ENCODE data around the gene LRP8. TPM values are rescaled to one million over a fixed set of nuclear protein-coding genes. Genes with fewer than 3 reads are reported as not detected.

LRP8 gene
- total and polyA plus RNA-seq, 2 experiments from 2014 or later, result 27.8 to 71.1 TPM

DNA sequence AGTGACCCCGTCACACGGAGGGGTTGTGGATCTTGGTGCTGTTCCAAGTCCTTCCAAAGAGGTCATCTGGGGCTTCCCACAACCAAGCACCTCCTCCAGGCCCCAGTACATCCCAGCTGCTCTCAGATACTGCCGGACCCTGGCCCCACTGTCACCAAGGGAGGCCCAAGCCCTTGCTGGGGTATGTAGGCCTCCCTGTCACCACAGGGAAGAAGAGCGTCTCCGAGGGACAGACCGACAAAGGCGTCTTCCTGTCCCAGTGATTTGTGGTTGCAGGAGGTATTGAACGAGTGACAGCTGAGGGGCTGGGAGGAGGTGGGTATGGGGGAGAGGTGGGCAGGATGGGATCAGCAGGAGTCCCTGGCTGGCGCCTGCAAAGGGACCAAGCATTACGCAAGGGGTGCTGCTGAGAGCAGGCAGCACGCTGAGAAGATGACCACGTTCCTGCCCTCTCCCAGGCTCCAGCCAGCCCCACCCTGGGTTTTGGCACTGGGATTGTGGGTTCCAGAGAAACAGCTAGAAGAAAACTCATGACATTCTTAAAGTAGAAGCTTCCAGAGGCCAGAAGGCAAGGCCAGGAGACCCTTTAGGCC is 29.7 kb downstream of the LRP8 start (continued):
- TF ChIP-seq ZNF114 (CRISPR knock-in tag; IDR thresholded peaks at IDR 0.05) (no peak), EZH2 (IDR thresholded peaks at IDR 0.05; ENCODE audit: low read depth, unreplicated experiment) (no peak), CREB1 (CRISPR knock-in tag; IDR thresholded peaks at IDR 0.05; ENCODE audit: low read depth) (no peak)
- TF ChIP-seq, protein P1, sequence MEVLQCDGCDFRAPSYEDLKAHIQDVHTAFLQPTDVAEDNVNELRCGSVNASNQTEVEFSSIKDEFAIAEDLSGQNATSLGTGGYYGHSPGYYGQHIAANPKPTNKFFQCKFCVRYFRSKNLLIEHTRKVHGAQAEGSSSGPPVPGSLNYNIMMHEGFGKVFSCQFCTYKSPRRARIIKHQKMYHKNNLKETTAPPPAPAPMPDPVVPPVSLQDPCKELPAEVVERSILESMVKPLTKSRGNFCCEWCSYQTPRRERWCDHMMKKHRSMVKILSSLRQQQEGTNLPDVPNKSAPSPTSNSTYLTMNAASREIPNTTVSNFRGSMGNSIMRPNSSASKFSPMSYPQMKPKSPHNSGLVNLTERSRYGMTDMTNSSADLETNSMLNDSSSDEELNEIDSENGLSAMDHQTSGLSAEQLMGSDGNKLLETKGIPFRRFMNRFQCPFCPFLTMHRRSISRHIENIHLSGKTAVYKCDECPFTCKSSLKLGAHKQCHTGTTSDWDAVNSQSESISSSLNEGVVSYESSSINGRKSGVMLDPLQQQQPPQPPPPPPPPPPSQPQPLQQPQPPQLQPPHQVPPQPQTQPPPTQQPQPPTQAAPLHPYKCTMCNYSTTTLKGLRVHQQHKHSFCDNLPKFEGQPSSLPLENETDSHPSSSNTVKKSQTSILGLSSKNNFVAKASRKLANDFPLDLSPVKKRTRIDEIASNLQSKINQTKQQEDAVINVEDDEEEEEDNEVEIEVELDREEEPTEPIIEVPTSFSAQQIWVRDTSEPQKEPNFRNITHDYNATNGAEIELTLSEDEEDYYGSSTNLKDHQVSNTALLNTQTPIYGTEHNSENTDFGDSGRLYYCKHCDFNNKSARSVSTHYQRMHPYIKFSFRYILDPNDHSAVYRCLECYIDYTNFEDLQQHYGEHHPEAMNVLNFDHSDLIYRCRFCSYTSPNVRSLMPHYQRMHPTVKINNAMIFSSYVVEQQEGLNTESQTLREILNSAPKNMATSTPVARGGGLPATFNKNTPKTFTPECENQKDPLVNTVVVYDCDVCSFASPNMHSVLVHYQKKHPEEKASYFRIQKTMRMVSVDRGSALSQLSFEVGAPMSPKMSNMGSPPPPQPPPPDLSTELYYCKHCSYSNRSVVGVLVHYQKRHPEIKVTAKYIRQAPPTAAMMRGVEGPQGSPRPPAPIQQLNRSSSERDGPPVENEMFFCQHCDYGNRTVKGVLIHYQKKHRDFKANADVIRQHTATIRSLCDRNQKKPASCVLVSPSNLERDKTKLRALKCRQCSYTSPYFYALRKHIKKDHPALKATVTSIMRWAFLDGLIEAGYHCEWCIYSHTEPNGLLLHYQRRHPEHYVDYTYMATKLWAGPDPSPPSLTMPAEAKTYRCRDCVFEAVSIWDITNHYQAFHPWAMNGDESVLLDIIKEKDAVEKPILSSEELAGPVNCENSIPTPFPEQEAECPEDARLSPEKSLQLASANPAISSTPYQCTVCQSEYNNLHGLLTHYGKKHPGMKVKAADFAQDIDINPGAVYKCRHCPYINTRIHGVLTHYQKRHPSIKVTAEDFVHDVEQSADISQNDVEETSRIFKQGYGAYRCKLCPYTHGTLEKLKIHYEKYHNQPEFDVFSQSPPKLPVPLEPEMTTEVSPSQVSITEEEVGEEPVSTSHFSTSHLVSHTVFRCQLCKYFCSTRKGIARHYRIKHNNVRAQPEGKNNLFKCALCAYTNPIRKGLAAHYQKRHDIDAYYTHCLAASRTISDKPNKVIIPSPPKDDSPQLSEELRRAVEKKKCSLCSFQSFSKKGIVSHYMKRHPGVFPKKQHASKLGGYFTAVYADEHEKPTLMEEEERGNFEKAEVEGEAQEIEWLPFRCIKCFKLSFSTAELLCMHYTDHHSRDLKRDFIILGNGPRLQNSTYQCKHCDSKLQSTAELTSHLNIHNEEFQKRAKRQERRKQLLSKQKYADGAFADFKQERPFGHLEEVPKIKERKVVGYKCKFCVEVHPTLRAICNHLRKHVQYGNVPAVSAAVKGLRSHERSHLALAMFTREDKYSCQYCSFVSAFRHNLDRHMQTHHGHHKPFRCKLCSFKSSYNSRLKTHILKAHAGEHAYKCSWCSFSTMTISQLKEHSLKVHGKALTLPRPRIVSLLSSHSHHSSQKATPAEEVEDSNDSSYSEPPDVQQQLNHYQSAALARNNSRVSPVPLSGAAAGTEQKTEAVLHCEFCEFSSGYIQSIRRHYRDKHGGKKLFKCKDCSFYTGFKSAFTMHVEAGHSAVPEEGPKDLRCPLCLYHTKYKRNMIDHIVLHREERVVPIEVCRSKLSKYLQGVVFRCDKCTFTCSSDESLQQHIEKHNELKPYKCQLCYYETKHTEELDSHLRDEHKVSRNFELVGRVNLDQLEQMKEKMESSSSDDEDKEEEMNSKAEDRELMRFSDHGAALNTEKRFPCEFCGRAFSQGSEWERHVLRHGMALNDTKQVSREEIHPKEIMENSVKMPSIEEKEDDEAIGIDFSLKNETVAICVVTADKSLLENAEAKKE (CRISPR knock-in tag; IDR thresholded peaks at IDR 0.05), result no peak

DNA sequence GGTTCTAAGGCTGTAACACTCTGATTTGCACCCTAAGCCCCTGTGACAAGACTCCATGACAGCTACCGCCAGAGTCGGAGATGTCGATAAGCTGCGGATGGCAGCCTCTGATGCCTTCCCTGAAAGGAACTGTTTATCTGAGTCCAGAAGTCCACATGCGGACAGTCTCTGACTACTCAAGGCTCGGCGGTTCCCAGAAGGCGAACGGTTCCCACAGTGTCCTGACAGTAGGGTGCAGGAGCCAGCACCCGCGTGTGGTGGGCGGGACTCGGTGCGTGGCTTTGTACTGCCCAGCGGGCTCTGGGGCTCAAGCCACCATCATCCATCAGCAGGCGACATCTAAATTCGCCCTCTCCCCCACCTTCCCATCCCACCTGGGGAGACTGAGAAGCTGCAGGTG is 30.7 kb downstream of the LRP8 start:
- H3K27ac Mint-ChIP-seq, result no peak overlapping the region
- H3F3A ChIP-seq (replicated peaks; ENCODE audit: low read depth), result no peaks in the 10 kb centered on the region
- H3K4me3 ChIP-seq, result no peak overlapping the region
- TF ChIP-seq EZH2phosphoT487 (IDR thresholded peaks at IDR 0.05; ENCODE audit: unreplicated experiment) (no peak), CREB1 (CRISPR knock-in tag; IDR thresholded peaks at IDR 0.05; ENCODE audit: low read depth) (no peak), JUNB (IDR thresholded peaks at IDR 0.05; ENCODE audit: unreplicated experiment) (no peak), ZNF331 (CRISPR knock-in tag; IDR thresholded peaks at IDR 0.05; ENCODE audit: low read depth) (no peak)
- peaks cover 31% of the 10 kb centered on the region for H3K36me3 Mint-ChIP-seq (ENCODE audit: low read depth)
- no peak overlapping the region for H2AFZ ChIP-seq
- H3K4me3 Mint-ChIP-seq, result no peak overlapping the region
- peaks cover 56% of the 10 kb centered on the region for H3K4me1 Mint-ChIP-seq
- ATAC-seq, result no peak
- peaks cover 53% of the 10 kb centered on the region for H4K20me1 ChIP-seq (replicated peaks; ENCODE audit: insufficient read depth)
- no peaks in the 10 kb centered on the region; the same call in 1 of the 2 replicates for H3K4me1 ChIP-seq (ENCODE audit: insufficient read depth)
- H3K27ac ChIP-seq (ENCODE audit: low read depth), result no peak overlapping the region
- no peaks in the 10 kb centered on the region for H3K27me3 ChIP-seq (ENCODE audit: insufficient read depth)
- no peak overlapping the region for H3K4me2 ChIP-seq
- peaks cover 36% of the 10 kb centered on the region for H3K27me3 Mint-ChIP-seq (ENCODE audit: insufficient read depth, low read depth, poor library complexity)
- peaks cover 66% of the 10 kb centered on the region for H3K79me2 ChIP-seq (replicated peaks; ENCODE audit: insufficient read depth)
- no peaks in the 10 kb centered on the region for H3K9me3 Mint-ChIP-seq
- no peaks in the 10 kb centered on the region for H3K36me3 ChIP-seq (ENCODE audit: insufficient read depth)
- no peak for DNase-seq (ENCODE audit: low spot score)
- no peaks in the 10 kb centered on the region for H3K9me2 ChIP-seq (ENCODE audit: insufficient read depth)
